ENCODE measurements around the gene BOD1.

- TF ChIP-seq, protein P1, sequence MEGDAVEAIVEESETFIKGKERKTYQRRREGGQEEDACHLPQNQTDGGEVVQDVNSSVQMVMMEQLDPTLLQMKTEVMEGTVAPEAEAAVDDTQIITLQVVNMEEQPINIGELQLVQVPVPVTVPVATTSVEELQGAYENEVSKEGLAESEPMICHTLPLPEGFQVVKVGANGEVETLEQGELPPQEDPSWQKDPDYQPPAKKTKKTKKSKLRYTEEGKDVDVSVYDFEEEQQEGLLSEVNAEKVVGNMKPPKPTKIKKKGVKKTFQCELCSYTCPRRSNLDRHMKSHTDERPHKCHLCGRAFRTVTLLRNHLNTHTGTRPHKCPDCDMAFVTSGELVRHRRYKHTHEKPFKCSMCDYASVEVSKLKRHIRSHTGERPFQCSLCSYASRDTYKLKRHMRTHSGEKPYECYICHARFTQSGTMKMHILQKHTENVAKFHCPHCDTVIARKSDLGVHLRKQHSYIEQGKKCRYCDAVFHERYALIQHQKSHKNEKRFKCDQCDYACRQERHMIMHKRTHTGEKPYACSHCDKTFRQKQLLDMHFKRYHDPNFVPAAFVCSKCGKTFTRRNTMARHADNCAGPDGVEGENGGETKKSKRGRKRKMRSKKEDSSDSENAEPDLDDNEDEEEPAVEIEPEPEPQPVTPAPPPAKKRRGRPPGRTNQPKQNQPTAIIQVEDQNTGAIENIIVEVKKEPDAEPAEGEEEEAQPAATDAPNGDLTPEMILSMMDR (IDR thresholded peaks at IDR 0.05): no peak
- no peak for TF ChIP-seq POLR2AphosphoS5 (IDR thresholded peaks at IDR 0.05)
- no peak for TF ChIP-seq POLR2A (IDR thresholded peaks at IDR 0.05)
Observed at GRCh38 chr5:173622183-173623047, 6.0 kb upstream of the BOD1 start.
